Activated CD4-positive, CD25-positive, alpha-beta regulatory T cell treated with anti-CD3 and anti-CD28 coated beads, Interleukin-2, amount 50 U/mL, for 72 hours (primary cell): ENCODE data around the gene THBD.

Experiments
- DNase-seq: peaks from one replicate; pipeline ENCODE4 v3.0.0; 2021

Gene THBD

DNA sequence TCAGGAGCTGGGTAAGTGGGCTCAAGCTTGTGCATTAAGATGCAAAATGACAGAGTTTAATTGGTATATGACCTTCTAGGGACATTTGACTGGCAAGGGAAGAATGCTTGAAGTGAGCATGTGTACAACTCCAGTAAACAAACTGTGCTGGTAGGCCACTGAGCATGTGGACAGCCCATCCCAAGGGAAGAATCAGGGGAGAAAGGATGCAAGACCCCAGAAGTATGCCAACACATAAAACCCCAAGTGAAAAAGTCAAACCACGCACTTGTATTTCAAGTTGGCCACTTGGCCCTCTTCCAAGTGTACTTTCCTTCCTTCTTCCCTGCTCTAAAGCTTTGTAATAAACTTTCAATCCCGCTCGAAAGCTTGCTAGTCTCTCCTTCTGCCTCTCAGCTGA is 10.4 kb upstream of the THBD start:
- no peak for DNase-seq

DNA sequence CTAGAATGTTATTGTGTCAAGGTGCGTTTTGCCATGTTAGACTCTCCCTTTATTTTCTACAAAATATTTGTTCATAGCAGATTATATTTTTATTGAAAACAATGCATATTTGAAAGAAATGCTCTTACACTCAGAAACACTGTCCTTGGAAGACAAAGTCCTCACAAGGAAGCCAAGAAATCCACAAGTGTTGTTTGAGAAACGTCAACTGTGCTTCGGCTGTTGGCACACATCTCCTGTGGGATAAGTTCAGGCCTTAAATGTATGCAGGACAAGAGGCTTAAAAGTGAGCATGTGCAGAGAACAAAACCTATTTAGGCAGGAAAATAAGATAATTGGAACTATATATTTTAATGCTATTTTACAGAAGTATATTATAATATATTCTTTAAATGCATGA is 9.5 kb upstream of the THBD start:
- no peak for DNase-seq

DNA sequence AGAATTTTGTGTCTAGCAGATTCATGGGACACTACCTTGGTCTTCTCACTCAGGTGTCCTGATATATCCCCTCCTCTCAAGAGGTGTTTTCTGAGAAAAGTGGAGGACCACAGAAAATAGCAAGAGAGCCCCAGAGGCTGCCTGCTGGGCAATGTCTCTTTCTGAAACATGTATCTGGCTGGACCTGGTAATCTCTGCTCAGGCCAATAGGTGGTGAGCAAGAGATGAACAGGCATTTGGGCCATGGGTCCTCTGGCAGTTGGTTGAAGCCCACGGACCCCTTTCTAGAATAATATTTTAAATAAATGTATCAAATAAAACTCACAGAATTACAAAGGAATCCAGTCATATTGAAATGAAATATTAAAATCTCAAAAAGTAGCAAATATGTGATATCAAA is 8.8 kb upstream of the THBD start:
- DNase-seq: no peak

DNA sequence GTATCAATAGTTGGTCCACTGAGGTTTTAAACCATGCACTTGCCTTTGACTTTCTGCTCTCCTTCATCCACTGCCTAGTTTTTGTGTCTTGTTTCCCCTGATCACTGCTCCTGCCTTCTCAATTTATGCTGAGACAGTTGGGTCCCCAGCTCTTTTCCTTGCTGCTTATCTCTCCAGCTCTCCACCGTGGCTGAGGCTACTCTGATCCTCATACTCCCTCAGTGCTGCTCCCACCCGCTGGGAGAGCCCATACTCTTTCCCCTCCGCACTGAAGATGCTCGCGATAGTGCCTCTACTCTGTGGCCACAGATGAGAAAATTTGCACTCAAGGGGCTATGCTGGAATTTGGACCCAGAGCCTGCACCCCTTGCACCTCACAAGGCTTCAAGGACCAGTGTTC is 3.4 kb upstream of the THBD start:
- no peak for DNase-seq

DNA sequence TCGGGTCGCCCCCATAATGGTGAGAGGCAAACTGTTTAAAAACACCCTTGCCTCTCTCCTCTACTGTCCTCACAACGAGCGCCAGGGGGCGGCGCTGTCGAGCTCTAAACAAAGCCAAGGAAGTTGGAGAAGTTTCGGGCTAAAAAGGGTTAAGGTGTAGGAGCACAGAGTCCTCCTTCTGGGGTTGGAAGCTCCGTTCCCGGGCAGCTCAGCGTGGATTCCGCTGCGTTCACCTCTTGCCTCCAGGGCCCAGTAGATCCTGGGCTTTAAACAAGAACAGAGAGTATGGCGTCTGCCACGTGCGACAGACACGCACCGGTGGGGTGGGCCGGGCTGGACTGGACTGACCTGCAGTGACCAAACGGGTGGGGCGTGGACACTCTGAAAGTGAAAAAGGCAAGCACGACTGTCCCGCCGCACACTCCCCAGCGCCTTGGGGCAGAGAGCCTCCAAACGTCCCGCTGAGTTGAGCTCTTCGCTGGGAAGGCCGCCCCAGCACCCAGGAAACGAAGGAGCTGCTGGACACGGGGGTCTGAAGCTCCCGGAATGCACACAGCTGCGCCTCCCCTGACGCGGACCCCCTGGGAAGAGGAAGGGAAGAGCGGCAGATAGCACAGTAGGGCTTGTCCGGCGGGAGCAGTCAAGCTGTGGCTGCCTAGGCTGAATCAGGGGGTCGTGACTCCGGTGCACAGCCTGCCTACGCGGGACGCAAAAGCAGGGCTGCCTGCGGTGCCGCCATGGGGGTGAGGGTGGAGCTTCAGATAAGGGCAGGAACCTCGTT is 1.6 kb upstream of the THBD start:
- no peak for DNase-seq

DNA sequence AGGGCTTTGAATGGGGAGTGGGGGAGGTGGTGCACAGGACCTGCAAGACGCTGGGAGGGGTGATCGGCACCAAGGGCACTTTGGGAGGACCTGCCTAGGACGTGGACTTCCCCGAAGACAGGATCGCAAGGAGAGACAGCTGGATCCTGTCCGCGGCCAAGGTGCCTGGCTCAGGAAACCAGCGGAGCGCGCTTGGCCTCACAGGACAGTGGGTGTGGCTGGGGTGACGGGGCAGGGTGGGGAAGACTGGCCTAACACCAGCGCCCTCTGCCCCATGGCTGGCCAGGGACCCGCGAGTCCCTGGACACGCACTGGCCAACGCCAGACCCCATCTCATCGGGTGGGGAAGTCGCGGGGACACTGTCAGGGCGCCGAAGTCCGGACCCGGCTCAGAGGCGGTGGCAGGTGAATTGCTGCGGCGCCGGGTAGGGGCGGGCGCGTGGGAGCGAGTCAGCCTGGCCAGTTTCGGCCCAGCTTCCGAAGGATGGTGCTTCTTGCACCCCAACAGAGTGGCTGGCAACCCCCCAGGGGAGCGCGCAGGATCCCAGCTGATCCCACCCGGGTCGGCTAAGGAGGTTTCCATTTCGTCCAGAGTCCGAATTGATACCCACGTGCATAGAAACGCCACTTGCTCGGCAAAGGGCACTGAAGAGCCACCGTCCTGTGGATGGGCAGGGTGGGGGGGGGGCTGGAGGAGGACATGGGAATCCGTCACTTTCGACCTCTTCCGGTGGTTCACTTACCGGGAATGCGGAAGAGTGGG is 785 bp upstream of the THBD start:
- no peak for DNase-seq

DNA sequence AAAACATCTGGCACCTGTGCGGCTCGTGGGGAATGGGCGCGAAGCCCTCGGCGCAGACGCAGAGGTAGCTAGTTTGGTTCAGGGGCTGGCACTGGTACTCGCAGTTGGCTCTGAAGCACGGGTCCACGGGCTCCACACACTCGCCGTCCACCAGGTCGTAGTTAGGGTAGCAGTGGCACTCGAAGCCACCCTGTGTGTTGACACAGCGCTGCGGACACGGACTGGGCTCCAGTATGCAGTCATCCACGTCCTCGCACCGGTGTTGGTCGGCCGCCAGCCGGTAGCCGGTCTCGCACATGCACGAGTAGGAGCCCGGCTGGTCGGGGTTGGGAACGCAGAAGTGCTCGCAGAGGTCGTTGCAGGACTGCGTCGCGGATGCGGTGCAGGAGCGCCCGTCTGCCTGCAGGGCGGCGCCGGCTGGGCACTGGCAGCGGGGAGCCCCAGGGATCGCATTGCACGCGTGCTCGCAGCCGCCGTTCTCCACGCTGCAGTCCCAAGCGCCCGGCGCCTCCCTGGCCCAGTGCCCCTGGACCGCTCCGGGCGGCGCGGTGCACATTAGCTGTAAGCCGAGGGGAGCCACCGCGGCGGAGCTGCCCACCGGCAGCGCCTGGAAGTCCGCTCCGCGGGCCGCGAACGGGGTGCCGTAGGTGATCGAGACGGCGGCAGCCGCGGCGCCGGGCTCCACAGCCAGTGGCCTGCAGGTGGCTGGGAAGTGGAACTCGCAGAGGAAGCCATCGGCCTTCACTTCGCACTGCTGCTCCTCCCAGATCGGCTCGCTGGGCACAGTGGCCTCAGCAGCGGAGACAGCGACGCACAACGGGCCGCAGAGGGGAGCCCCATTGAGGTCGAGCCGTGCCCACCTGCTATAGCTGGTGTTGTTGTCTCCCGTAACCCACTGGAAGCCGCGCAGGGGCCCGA is 930 bp downstream of the THBD start:
- no peak for DNase-seq

DNA sequence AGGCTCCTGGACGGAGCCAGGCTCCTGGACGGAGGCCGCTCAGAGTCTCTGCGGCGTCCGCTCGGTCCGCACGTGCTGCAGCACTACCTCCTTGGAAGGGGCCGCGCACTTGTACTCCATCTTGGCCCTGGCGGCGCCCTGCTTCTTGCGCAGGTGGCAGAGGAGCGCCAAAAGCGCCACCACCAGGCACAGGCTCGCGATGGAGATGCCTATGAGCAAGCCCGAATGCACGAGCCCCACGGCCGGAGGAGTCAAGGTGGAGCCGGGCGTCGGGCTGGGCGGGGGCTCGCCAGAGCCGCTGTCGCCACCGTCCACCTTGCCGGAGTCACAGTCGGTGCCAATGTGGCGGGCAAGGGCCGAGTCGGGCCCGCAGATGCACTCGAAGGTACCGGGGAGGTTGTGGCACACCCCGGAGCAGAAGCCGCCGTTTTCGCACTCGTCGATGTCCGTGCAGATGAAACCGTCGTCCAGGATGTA is 1.7 kb downstream of the THBD start:
- DNase-seq: no peak

DNA sequence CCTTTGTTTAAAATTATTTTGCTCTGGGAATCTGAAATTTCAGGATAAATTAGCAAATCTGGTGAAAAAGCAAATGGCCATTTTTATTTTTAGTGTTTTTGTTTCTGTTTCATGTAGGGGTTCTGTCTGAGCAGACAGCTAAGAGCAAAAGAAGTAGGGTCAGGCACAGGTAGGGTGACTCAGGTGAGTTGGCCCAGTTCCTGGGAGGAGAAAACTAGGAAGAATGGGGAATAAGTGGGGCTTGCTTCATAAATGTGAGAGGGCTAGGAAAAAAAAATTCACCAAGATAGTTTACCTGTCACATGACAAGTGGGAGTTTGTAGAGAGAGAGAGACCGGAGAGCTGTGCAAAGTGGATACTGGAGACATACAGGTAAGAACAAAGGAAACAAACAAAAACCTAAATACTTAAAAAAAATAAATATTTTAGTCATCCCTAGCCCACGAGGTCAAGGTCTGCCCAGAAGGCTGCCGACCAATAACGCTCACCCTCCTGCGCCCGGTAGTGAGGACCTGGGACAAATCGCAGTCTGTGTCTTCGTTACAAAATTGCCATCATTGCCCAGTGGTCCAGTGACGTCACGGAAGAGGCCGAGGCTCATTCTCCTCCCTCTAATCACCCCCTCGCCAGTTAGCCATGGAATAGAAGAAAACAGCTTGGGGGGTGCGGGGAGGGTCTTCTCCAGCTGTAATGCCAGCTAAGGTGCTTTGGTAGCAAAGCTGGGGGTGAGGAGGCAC is 2.3 kb downstream of the THBD start:
- no peak for DNase-seq

DNA sequence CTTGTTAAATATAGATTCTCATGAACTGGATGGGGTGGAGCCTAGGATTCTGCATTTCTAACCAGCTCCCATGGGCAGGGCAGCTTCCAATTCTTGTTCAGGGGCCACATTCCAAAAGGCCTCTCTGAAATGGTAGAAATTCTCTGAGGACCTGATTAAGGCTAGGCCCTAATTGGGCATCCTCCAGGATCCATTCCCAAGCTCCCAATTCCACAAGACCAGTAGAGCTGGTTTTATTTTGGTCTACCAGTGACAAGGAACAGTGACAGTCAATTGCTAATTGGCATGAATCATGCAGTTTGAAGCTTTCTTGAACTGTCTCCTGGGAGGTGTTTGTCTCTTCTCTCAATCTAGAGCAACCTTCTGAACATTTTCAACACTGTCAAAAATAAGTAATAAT is 3.0 kb downstream of the THBD start:
- no peak for DNase-seq

DNA sequence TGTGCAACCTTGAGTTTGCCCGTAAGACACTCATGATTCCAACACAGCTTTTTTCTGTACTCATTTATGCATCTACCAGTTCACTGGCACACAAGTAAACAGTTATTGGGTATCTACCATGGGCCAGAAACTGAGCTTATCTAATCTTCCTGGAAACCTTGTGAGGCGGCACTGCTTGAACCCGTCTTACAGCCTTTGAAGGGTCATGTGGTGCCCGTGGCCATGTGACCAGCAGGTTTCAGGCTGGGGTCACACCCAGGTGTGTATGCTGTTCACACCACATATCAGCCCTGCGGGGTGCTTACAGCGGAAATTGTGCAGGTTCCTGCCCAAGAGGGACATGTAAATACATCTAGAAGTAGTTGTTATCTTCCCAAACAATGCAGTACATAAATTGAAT is 6.1 kb downstream of the THBD start:
- DNase-seq: no peak

DNA sequence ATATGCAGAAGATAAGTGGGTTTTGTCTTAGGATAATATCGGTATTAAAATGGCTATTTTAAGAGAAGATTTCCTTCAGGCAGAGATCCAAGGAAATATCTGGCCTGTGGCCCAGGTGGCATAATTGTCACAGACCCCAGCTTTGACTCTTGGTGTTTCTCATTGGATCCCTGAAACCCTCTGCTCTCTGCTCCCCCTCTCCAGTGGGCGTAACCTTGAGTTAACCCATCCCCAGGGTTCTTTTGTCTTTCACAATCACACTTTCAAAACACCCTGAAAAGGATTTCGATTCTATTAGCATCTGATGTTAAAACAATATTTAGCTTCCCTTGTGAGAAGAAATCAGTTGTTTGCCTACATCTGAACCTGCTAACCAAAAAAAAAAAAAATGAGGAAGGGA is 7.2 kb downstream of the THBD start:
- no peak for DNase-seq

DNA sequence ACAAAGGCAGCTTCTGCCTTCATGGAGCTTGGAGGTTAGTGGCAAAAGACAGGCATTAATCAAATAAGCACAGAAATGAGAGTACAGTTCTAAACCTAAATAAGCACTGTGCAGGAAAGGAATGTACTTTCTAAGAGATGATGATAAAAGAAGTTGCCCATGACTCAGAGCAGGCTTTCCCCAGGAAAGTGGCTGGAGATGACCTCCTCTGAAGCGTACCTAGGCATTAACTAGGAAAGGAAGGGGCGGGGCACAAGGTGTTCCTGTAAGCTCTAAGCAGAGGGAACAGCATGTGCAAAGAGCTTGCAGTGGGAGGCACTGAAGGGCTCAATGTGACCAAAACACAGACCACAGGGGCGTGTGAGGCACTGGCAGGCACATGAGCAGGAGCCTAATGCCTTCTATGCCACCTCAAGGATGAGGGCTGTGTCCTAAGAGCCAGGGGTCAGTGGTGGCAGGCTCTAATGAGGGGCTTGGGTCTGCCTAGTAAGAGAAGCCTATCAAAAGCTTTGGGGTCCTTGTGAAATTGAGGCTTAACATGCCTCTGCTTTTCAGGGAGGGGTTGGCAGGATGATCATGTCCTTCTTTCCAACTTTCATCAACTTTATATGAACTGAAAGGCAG is 9.5 kb downstream of the THBD start:
- no peak for DNase-seq

DNA sequence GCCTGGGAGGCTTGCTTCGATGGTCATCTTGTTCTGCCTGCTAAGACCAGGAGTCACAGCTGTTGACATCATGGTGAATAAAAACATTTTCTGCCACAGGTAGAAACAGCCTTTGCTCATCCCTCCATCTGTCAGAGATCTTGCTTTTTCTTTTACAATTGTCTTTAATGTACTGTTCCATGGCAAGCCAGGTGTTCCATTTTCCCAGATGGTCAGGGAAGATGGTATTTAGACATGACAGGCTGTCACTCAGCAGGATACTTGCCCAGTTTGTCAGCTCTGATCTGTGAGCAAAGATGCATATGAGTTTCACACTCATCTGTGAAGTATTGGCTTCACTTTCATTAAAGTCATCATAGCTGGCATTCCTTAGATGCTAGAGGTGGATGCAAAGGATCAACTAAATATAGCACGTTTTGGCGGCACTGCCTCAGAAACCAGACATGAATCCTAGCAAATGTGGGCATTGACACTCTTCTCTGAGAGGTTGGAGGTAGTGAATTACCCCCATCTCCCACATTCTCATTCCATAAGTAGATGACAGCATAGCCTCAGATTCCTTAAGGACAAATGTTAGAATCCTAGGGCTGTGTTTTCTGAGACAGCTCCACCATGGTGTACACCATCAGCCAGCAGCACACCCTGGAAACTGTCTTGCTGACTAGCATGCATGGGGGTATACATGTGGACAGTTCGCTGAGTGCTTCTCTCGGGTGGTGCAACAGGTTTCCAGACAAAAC is 10.2 kb downstream of the THBD start:
- no peak for DNase-seq

DNA sequence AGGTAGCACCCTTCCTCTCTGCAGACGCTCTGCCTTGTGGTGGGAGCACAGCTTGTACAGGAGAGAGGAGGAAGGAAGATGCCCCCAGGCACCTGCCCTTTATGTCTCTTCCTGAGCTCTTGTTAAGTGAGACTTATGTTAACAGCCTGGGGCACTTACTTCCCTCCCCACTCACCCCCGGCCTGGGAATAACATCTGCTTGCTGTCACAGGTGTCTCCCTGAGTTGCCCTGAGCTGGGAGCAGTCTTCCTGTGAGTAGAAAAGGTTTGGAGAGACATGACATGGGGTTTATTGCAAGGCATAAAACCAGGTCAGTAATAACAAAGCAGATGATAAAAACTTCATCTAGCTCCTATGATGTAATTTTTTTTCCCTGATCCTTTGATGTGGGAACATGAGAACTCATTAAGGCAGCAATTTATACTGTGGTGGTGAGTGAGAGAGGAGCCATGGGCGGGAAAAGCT is 12.4 kb downstream of the THBD start:
- no peak for DNase-seq

DNA sequence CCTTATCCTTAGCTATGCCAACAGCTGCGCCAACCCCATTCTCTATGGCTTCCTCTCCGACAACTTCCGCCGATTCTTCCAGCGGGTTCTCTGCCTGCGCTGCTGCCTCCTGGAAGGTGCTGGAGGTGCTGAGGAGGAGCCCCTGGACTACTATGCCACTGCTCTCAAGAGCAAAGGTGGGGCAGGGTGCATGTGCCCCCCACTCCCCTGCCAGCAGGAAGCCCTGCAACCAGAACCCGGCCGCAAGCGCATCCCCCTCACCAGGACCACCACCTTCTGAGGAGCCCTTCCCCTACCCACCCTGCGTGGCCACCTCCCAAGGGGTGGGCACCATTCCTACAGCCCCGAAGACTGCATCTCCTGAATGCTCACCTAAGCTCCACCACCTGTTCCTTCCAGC is 13.1 kb downstream of the THBD start:
- no peak for DNase-seq

DNA sequence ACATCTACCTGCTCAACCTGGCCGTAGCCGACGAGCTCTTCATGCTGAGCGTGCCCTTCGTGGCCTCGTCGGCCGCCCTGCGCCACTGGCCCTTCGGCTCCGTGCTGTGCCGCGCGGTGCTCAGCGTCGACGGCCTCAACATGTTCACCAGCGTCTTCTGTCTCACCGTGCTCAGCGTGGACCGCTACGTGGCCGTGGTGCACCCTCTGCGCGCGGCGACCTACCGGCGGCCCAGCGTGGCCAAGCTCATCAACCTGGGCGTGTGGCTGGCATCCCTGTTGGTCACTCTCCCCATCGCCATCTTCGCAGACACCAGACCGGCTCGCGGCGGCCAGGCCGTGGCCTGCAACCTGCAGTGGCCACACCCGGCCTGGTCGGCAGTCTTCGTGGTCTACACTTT is 13.7 kb downstream of the THBD start:
- no peak for DNase-seq

DNA sequence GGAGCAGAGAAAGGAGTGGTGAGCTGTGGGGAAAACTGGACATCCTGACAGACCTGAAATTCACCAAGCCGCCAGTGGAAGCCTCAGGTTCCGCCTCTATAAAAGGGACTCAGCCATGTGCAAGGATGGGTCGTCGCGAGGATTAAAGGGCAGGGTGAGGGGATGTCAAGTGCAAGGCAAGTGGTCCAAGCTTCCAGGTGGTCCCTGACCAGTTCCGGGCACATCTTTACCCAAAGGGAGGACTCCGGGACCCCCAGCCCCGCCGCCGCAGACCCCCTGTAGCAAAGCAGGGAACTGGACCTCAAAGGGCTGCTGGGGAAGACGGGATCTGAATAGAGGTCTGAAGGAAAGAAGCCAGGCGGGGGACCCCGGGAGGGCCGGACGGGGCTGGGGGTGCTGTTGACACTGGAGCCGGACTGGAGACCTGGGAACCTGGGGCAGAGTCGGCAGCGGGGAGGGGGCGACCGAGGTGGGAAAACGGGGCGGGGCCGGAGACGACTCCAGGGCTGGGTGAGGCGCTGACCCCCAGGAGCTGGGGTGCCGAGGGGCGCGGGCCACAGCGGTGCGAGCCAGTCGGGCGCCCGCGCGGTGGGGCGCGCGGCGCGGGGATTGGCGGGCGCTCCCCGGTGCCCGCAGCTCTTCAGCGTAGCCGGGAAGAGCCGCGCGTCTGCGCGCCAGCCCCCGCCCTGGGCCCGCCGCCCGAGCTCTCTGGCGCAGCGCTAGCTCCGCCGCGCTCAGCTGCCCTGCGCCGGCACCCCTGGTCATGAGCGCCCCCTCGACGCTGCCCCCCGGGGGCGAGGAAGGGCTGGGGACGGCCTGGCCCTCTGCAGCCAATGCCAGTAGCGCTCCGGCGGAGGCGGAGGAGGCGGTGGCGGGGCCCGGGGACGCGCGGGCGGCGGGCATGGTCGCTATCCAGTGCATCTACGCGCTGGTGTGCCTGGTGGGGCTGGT is 14.5 kb downstream of the THBD start, which contains the start of gene SSTR4:
SSTR4 (plus strand) TSS at position 592 of the 951 bp plus-strand sequence; CDS start at position 764, 172 bp downstream.
- no peak for DNase-seq

DNA sequence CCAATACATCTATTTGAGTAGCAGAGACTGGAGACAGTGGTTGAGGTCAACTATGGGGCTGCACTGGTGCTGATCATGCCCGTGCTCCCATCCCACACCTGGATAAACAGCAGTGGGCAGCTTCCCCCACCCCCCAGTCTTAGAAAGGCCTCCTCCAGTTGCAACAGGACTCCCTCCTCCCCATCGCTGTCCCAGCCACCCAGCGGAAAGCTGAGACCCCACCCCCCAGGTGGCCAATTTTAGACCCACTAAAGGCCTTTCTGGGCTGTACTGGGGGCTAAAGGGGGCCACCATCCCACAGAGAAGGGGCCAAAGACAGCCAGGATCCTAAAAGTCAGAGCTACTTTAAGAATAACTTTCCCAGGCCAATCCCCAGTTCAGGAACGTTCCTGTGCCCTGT is 15.6 kb downstream of the THBD start:
- DNase-seq: no peak

DNA sequence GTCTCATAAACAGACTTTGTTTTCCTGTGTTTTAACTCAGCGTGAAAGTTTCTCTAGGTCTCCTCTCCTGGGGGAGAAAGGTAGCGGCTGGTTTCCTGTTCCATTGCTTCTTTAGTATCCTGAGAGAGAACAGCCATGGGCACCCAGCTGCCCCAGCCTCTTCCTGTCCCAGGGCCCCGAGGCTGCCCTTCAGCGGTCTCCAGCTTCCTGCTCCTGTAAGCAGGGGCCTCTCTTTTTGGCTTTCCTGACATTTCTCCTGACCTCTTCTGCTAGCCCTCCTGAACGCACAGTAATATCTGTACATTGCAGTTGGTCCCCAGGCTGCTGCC is 16.8 kb downstream of the THBD start:
- no peak for DNase-seq
